Kidney glomerular epithelial cell (primary cell): ENCODE data around the gene CPA2.

ENCODE experiments used
- DNase-seq: peaks from one replicate; lab custom pipeline; 2025; lab: John Stamatoyannopoulos, UW

The CPA2 gene

GRCh38 chr7:130254555-130254954, 12.1 kb upstream of the CPA2 start:
- no peak for DNase-seq

DNA sequence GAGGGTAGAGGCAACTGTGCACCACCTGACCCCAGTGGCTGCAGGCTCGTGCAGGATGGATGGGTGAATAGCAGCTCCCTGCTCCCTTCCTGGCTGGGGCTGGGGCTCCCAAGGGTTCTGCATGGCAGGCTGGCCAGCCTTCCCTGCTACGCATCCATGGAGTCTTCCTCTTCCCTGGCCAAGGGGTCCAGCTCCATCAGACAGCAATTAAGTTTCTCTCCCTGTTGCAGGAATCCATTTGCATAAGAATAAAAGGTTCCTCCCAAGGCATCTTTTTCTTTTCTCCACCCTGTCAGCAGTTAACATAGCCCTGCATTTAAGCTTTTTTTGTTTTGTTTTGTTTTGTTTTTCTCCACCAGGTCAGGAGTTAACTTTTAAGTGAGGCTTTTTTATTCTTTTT, 10.0 kb upstream of the CPA2 start:
- no peak for DNase-seq

DNA sequence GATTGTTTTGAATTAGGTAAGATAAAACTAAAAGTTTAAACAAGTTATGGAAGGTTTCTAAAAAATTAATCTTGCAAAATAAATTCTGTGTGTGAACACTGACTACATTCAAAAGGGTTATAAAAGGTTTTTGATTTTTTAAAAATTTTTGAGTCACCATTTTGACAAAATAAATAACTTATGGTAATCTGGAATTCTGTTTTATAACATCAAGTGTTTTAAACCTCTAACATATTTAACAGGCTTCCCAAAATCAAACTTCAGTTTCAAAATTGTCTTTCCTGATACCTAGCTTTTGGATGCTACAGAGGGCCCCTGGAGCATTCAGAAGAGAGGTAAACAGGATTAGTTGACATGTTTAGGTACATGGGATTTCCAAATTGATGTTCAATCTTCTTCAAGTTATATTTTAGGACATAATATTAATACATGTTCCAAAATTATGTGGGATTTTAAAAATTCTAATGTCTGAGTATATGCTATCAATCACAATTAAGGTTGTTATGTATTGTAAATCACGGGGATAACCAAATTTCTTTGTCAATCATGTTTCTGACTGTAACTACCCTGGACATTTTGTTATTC, 8.1 kb upstream of the CPA2 start:
- no peak for DNase-seq

GRCh38 chr7:130262448-130262847, 4.2 kb upstream of the CPA2 start:
- no peak for DNase-seq

GRCh38 chr7:130263130-130263529, 3.5 kb upstream of the CPA2 start:
- no peak for DNase-seq

- no peak for DNase-seq
Measured at GRCh38 chr7:130266961-130267321, 278 bp downstream of the CPA2 start.

DNA sequence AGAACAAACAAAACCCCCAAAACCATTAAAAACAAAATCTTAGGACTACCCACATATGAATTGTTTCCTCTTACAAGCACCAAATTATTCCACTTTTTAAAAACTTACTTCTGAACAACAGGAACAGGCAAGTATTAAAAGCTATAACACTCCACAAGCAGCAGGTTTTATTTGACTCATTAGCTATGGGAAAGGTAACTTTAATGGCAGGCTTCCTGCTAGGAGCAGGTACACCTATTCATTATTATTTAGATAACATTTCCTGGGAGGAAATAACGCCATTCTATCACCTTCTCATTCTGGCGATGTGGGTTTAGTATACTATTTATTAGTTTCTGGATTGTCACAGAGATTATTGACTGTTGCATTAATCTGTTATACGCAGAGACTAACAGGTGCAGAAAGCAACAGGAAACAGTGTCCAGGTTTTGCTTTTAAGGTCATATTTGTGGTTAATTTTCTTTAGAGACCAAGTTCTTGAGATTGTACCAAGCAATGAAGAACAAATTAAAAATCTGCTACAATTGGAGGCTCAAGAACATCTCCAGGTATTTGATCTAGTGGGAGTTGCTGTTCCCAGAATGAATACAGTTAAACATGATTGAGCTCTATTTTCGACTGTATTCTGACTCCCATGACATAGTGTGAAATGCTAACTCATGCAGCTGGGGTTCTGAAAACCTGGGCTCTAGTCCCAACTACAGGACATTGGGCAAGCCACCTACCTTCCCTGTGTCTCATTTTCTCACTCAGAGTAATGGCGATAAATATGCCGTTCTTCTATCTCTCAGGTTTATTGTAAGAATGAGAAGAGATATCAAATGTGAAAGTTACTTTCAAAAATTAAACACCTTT, 2.0 kb downstream of the CPA2 start:
- DNase-seq = no peak

- DNase-seq = no peak
Measured at GRCh38 chr7:130269318-130269694, 2.6 kb downstream of the CPA2 start.

DNA sequence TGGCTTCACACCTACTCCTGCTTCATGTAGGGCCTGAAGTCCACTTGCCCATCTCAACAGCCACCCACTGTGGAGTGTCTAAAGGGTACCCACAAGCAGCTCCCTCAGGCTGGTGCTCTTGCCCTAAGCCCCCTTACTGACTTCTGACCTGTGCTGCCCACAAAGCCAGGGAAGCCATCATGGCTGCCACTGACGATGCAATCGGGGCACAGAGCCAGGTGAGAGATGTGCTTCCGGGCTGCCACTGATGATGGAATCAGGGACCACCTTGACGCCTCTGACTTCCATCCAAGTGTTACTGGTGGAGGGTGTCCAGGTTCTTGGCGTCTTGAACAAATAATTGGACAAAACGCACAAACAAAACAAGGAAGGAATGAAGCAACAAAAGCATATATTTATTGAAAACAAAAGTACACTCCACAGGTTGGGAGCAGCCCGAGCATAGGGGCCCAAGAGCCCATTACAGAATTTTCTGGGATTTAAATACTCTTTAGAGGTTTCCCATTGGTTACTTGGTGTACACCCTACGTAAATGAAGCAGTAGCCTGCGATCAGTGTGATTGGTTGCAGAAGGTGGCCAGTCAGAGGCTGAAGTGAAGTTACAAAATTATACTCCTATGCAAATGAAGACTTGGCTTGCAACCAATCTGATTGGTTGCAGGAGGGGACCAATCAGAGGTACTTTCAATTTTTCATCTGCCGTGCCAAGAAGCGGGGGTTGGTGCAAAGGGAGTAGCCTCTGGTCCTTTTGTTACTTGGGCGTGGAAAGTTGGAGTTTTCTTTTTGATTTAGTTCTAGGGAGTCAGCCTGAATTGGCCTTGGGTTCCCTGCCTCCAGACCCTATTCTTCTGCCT, 4.5 kb downstream of the CPA2 start:
- DNase-seq = no peak

DNA sequence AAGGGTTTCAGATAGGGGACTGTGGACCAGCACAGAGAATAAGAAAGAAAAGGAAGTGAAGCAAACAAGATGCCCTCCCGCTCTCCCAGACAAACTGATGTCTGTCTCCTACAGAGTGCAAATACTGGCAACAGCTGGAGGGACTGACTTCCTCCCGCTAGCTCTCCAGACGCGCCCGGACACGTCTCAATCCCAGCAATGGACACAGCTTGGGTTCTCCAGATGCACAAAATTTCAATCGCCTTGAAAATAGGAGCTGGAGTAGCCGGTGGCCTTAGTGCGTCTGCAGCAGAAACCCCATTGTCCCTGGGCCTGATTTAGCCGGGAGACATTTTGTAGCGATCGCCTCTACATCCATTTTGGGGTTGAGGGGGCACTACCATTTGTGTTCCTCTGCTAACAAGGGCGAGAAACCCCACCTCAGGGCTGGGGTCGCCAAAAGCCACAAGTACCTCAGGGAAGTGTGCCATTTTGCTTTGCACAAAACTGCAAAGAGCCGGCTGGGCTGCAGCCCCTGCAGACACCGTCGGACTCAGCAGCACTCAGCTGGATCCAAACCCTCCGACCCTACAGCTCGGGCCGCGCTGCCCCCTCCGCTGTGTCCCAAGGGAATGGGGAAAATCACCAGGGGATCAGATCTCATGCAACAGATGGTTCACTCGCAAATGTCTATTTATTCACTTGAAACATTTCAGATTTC, 5.9 kb downstream of the CPA2 start:
- no peak for DNase-seq

DNA sequence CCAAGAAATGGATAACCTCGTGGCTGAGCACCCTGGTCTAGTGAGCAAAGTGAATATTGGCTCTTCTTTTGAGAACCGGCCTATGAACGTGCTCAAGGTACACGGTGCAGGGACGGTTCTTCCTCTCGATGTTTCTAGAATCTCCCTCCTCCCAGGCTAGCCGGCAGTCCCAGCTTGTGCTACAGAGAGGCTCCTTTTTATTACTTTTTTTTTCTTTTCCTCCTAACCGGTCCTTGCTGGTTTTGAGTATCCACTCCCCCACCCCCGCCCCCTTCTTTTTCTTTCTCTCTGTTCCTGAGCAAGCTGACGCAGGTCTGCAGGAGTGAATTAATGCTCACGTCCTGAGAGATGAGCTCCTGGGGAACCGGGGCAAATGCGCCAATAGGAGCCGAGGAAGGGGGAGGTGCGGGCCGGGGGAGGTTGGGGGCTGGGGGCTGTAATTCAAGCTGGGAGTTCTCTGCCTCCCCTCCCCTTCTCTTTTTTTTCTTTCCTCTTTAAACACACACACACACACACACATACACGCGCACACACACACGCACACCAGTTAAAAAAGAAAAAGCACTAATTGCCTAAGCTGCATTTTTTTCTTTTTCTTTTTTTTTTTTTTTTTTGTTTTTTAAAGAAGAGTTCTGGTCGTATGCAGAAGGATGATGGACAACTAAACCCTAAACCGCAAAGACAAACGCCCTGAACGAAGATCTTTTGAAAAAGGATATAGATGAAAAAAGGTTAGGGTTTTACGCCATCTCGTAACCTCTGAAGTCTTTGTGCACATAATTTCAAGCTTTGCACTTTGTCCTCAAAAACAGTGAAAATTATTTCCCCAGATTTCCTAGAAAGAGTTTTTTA, 6.6 kb downstream of the CPA2 start:
- peak; percentile 17 for DNase-seq

- DNase-seq = no peak
Measured at GRCh38 chr7:130273933-130274255, 7.2 kb downstream of the CPA2 start.

- DNase-seq = no peak
Measured at GRCh38 chr7:130274296-130274695, 7.6 kb downstream of the CPA2 start.

GRCh38 chr7:130274983-130275591, 8.4 kb downstream of the CPA2 start:
- DNase-seq = no peak

- peak; percentile 27 for DNase-seq
Measured at GRCh38 chr7:130275826-130276297, 9.2 kb downstream of the CPA2 start.

GRCh38 chr7:130276796-130277762, 10.4 kb downstream of the CPA2 start:
- peak; percentile 15 for DNase-seq

- peak; percentile 34 for DNase-seq
Measured at GRCh38 chr7:130277763-130278643, 11.3 kb downstream of the CPA2 start.

DNA sequence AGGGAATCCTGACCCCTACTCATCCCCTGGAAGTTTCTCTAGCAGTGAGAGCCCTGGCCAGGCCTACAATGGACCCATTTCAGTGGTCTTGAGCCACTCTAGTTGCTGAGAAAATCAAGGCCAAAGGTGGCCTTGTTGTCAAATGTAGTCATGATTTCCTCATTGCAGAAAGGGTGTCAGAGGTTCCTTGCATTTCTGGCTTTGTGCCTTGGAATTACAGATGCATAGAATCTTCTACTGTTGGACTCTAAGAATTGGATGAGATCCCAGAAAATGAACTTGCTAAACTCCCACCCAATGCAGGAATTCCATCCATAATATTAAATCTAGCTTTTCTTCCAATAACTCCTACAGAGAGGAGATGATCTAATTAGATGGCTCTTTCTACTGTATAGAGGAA, 12.2 kb downstream of the CPA2 start:
- DNase-seq = no peak

- no peak for DNase-seq
Measured at GRCh38 chr7:130279286-130279685, 12.6 kb downstream of the CPA2 start.
